Neuronal stem cell (in vitro differentiated cells): Measurements from ENCODE around the gene SLC25A48.

Source experiments
- DNase-seq: peaks from one replicate; pipeline ENCODE4 v3.0.0-alpha.2; 2013; ENCODE audit warnings: low spot score
- H2AFZ ChIP-seq: one replicate; pipeline ENCODE4 v1.6.1; 2013; ENCODE audit warnings: mild to moderate bottlenecking, low read length, inconsistent platforms
- H2AK5ac ChIP-seq: 2 replicates; pipeline ENCODE4 v1.6.1; 2013; ENCODE audit warnings: low read depth, mild to moderate bottlenecking, inconsistent platforms, low read length, moderate library complexity, mixed read lengths
- H2BK120ac ChIP-seq: 2 replicates; pipeline ENCODE4 v1.6.1; 2013; ENCODE audit warnings: low read depth, mild to moderate bottlenecking, inconsistent platforms, low read length, moderate library complexity, mixed read lengths
- H2BK12ac ChIP-seq: one replicate; pipeline ENCODE4 v1.6.1; 2013; ENCODE audit warnings: low read length, inconsistent platforms
- H2BK15ac ChIP-seq: 2 replicates; pipeline ENCODE4 v1.6.1; 2013; ENCODE audit warnings: mild to moderate bottlenecking, low read length, inconsistent platforms, mixed read lengths
- H2BK5ac ChIP-seq: one replicate; pipeline ENCODE4 v1.6.1; 2013; ENCODE audit warnings: inconsistent platforms, mild to moderate bottlenecking, low read length, moderate library complexity
- H3K14ac ChIP-seq: one replicate; pipeline ENCODE4 v1.6.1; 2013; ENCODE audit warnings: low read length, inconsistent platforms
- H3K18ac ChIP-seq: 2 replicates; pipeline ENCODE4 v1.6.1; 2013; ENCODE audit warnings: low read length, inconsistent platforms
- H3K23ac ChIP-seq: 2 replicates; pipeline ENCODE4 v1.6.1; 2013; ENCODE audit warnings: low read depth, mild to moderate bottlenecking, mixed read lengths, low read length, inconsistent platforms; ENCODE audit not compliant: poor library complexity
- H3K27ac ChIP-seq: replicated peaks from 3 replicates; pipeline ENCODE4 v1.5.1; 2013; ENCODE audit warnings: low read length, inconsistent platforms
- H3K27me3 ChIP-seq, 3 experiments: 2 replicates each; pipeline ENCODE4 v1.6.1; 2013; ENCODE audit warnings: low read length in 3 of 3, mild to moderate bottlenecking in 2 of 3, inconsistent platforms in 1 of 3, low read depth in 1 of 3, mixed read lengths in 1 of 3, moderate library complexity in 1 of 3; ENCODE audit not compliant: control insufficient read depth in 3 of 3, insufficient read depth in 3 of 3
- H3K36me3 ChIP-seq, 2 donors: replicated peaks in 1 of 2; 2 replicates each; pipeline ENCODE4 v1.6.1; 2013; ENCODE audit warnings: low read length in 2 of 2; ENCODE audit not compliant: control insufficient read depth in 2 of 2, insufficient read depth in 2 of 2
- H3K4ac ChIP-seq: 2 replicates; pipeline ENCODE4 v1.6.1; 2013; ENCODE audit warnings: inconsistent platforms, mild to moderate bottlenecking, low read length, moderate library complexity
- H3K4me1 ChIP-seq, 2 donors: 1 replicate in 1 of 2; 2 replicates in 1 of 2; pipeline ENCODE4 v1.6.1; 2013; ENCODE audit warnings: low read length in 2 of 2, low read depth in 1 of 2; ENCODE audit not compliant: control insufficient read depth in 2 of 2, insufficient read depth in 1 of 2
- H3K4me2 ChIP-seq: one replicate; pipeline ENCODE4 v1.6.1; 2013; ENCODE audit warnings: mild to moderate bottlenecking, low read length, inconsistent platforms; ENCODE audit not compliant: insufficient read depth, poor library complexity, severe bottlenecking
- H3K4me3 ChIP-seq, 2 donors: 2 replicates each; pipeline ENCODE4 v1.5.1; 2013; ENCODE audit warnings: low read length in 2 of 2, mild to moderate bottlenecking in 2 of 2, inconsistent platforms in 1 of 2, moderate library complexity in 1 of 2
- H3K79me1 ChIP-seq: one replicate; pipeline ENCODE4 v1.6.1; 2013; ENCODE audit warnings: low read depth, mild to moderate bottlenecking, inconsistent platforms, low read length, moderate library complexity
- H3K9ac ChIP-seq: one replicate; pipeline ENCODE4 v1.6.1; 2013; ENCODE audit warnings: mild to moderate bottlenecking, low read depth, low read length, inconsistent platforms; ENCODE audit not compliant: poor library complexity
- H3K9me3 ChIP-seq, 2 donors: replicated peaks in 1 of 2; 2 replicates each; pipeline versions ENCODE3 to v1.6.1; 2013; ENCODE audit warnings: low read length in 2 of 2, mild to moderate bottlenecking in 2 of 2, inconsistent platforms in 1 of 2, low read depth in 1 of 2, mixed read lengths in 1 of 2, moderate library complexity in 1 of 2; ENCODE audit not compliant: control insufficient read depth in 2 of 2, insufficient read depth in 1 of 2
- H4K8ac ChIP-seq: one replicate; pipeline ENCODE4 v1.6.1; 2013; ENCODE audit warnings: low read depth, mild to moderate bottlenecking, inconsistent platforms, low read length, moderate library complexity
- H4K91ac ChIP-seq: one replicate; pipeline ENCODE4 v1.6.1; 2013; ENCODE audit warnings: low read length, low read depth, mild to moderate bottlenecking, inconsistent platforms; ENCODE audit not compliant: poor library complexity
- WGBS, 2 donors: extraction: QIAGEN DNeasy Blood & Tissue Kit; methylation state at CpG; one replicate each; pipeline ENCODE4 v1.1.7; 2013; ENCODE audit warnings: missing lambda C conversion rate in 2 of 2, mixed read lengths in 1 of 2; ENCODE audit not compliant: insufficient read length in 2 of 2, insufficient replicate concordance in 1 of 2; ENCODE audit errors: extremely low coverage in 2 of 2; 5-methylcytosine and 5-hydroxymethylcytosine counted together

The SLC25A48 gene

DNA sequence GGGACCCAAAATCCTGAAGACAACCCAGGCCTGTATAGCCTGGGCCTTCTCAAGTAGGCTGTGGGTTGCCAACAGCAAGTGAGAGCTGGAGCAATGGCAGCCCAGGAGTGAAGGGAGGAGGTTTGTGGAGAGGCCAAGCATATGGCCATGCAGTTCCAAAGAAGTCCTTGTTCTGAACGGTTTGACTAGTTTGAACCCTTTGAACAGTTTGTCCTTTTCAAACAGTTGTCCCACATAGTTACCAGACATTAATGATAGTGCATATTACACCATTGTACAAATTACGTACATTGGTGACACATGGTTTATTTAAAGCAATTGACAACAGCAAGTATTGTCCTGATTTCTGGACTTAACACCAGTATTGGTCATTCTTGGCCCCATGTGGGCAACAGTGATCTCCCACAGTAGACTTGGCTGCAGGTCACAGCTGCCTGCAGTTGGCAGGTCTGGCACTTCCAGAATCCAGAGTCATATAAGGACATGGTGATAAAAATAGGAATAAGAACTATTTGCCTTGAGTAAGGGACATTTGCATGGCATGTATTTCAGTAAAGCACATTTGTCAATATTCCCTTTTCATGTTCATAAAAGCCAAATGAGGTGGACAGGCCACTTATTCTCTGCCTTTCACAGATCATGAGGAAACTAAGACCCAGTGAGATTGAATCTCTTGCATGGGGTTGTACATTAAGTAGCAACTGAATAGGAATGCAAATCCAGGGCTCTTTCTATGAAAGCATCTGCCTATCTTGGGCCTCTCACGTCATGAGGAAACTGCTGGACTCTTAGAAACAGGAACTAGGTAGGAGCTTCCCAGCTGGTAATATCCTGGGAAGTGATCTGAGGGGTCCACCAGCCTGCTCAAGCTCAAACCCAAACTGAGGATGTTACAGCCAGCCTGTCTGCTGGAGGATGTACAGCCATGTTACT, 30.3 kb downstream of the SLC25A48 start:
- H2AFZ ChIP-seq = no peak overlapping the region
- no peak for DNase-seq
- no peaks in the 10 kb centered on the region for H3K27me3 ChIP-seq
- H3K18ac ChIP-seq = no peak overlapping the region
- no peak overlapping the region for H3K23ac ChIP-seq
- H3K9ac ChIP-seq = no peak overlapping the region
- H3K27ac ChIP-seq = no peak overlapping the region
- no peak overlapping the region for H3K14ac ChIP-seq
- H3K36me3 ChIP-seq = no peaks in the 10 kb centered on the region
- no peak overlapping the region for H4K8ac ChIP-seq
- H2AK5ac ChIP-seq = no peak overlapping the region
- H3K4me2 ChIP-seq = no peak overlapping the region
- no peak overlapping the region for H3K4me3 ChIP-seq
- H3K9me3 ChIP-seq = no peaks in the 10 kb centered on the region
- no peak overlapping the region for H2BK120ac ChIP-seq
- no peak overlapping the region for H2BK15ac ChIP-seq
- H3K4ac ChIP-seq = no peak overlapping the region
- H4K91ac ChIP-seq = no peak overlapping the region
- peaks cover 0 to 2% of the 10 kb centered on the region in 2 donors for H3K4me1 ChIP-seq
- no peaks in the 10 kb centered on the region for H3K79me1 ChIP-seq
- no peak overlapping the region for H2BK12ac ChIP-seq
- no peak overlapping the region for H2BK5ac ChIP-seq
- no CpG with 5 or more reads among the region's 3 CpGs for WGBS, 2 donors

DNA sequence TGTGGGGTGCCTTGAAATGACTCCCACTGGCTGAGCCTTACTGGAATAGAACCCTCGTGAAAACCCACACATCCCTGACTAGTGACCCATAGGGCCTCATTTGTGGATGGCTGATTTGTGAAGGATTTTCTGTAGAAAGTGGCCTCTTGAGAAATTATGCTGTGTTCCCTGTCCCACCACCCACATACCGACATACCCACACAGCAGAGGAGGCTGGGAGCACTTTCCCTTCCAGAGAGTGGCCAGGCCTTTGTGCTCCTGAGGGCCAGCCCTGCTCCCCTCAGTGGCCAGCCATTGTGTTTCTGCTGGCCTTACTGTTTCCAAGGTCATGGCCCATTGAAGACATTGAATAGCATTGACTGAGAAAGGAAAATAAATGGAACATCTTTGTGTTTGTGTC, 31.6 kb downstream of the SLC25A48 start:
- no peak overlapping the region for H3K4ac ChIP-seq
- no peak overlapping the region for H2AFZ ChIP-seq
- H3K36me3 ChIP-seq = no peaks in the 10 kb centered on the region
- no peak overlapping the region for H3K14ac ChIP-seq
- H3K79me1 ChIP-seq = no peaks in the 10 kb centered on the region
- H2AK5ac ChIP-seq = no peak overlapping the region
- H3K18ac ChIP-seq = no peak overlapping the region
- no peak overlapping the region for H4K8ac ChIP-seq
- peaks cover 0 to 2% of the 10 kb centered on the region in 2 donors for H3K4me1 ChIP-seq
- H2BK12ac ChIP-seq = no peak overlapping the region
- no peak overlapping the region for H3K4me2 ChIP-seq
- no peaks in the 10 kb centered on the region for H3K9me3 ChIP-seq
- no CpG with 5 or more reads among the region's 2 CpGs for WGBS, 2 donors
- no peak overlapping the region for H3K9ac ChIP-seq
- H2BK5ac ChIP-seq = no peak overlapping the region
- H3K23ac ChIP-seq = no peak overlapping the region
- DNase-seq = no peak
- no peak overlapping the region for H2BK120ac ChIP-seq
- no peaks in the 10 kb centered on the region for H3K27me3 ChIP-seq
- no peak overlapping the region for H3K4me3 ChIP-seq
- H2BK15ac ChIP-seq = no peak overlapping the region
- H3K27ac ChIP-seq = no peak overlapping the region
- no peak overlapping the region for H4K91ac ChIP-seq

DNA sequence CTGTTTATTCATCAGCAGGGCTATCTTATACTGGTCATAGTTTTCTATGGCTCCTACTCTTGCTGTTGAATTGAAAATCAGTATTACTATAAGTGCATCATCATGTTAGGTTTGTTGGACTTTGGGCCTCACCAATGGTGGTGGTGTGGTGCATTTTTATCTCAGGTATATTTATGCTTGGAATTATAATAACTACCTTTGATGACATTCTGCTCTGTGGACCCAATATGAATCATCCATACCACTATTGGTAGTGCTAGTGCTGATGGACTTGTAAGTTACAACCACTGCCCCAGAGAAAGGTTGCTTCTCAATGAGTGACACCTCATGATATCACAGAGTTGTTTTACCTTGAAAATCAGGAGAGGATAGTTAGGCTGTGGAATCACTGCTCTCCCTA, 33.1 kb downstream of the SLC25A48 start:
- Histone ChIP-seq H3K9me3 (no peaks in the 10 kb centered on the region), H3K18ac (no peak overlapping the region), H3K27ac (no peak overlapping the region), H3K9ac (no peak overlapping the region), H3K36me3 (no peaks in the 10 kb centered on the region), H3K4me2 (no peak overlapping the region), H3K4ac (no peak overlapping the region), H2AK5ac (no peak overlapping the region), H3K79me1 (no peaks in the 10 kb centered on the region), H3K27me3 (no peaks in the 10 kb centered on the region), H4K91ac (no peak overlapping the region), H2BK5ac (no peak overlapping the region), H3K23ac (no peak overlapping the region), H2BK120ac (no peak overlapping the region), H4K8ac (no peak overlapping the region), H3K4me1 (peaks cover 0 to 2% of the 10 kb centered on the region in 2 donors), H2BK12ac (no peak overlapping the region), H2BK15ac (no peak overlapping the region), H2AFZ (no peak overlapping the region), H3K14ac (no peak overlapping the region), H3K4me3 (no peak overlapping the region)
- DNase-seq = no peak

- Histone ChIP-seq H3K36me3 (no peaks in the 10 kb centered on the region), H2AFZ (no peak overlapping the region), H3K4ac (no peak overlapping the region), H2BK15ac (no peak overlapping the region), H3K14ac (no peak overlapping the region), H3K23ac (no peak overlapping the region), H2BK5ac (no peak overlapping the region), H3K18ac (no peak overlapping the region), H3K9me3 (no peaks in the 10 kb centered on the region), H3K27ac (no peak overlapping the region), H4K8ac (no peak overlapping the region), H3K27me3 (no peaks in the 10 kb centered on the region), H3K4me2 (no peak overlapping the region), H2BK12ac (no peak overlapping the region), H2BK120ac (no peak overlapping the region), H3K79me1 (no peaks in the 10 kb centered on the region), H3K4me1 (peaks cover 0 to 2% of the 10 kb centered on the region in 2 donors), H2AK5ac (no peak overlapping the region), H3K9ac (no peak overlapping the region), H4K91ac (no peak overlapping the region), H3K4me3 (no peak overlapping the region)
- DNase-seq = no peak
- no CpG with 5 or more reads among the region's 2 CpGs for WGBS, 2 donors
These were observed 34.2 kb downstream of the SLC25A48 start for GRCh38 chr5:135868681-135869080.
